ENCODE data around the gene PTPRB. TPM values are rescaled to one million over a fixed set of nuclear protein-coding genes. Genes with fewer than 3 reads are reported as not detected.

PTPRB gene
- total and polyA plus RNA-seq, 2 donors (not counting 3 experiments of a cell fraction or from before 2014, with no cell fraction given) = 64.1 to 151 TPM

- no peak overlapping the region for H2AFZ ChIP-seq (ENCODE audit: low read depth, low read length)
- ChIA-PET POLR2A (interaction anchor here (0.6 to 1.8 kb wide), 2 partner anchors 33 to 1249 kb away, joined by 4 to 7 read pairs; no protein-coding TSS in a partner anchor), CTCF (interaction anchor here (0.8 to 3.4 kb wide), 14 partner anchors 8 to 118 kb away, joined by 3 to 26 read pairs (median 4); no protein-coding TSS in a partner anchor)
- no peaks in the 10 kb centered on the region for H4K20me1 ChIP-seq (replicated peaks; ENCODE audit: control insufficient read depth, extremely low read depth, insufficient read depth, low read length)
- H3K4me1 ChIP-seq (ENCODE audit: control insufficient read depth, extremely low read depth, insufficient read depth, low read length) = peaks cover 62% of the 10 kb centered on the region
- H3K27ac ChIP-seq (ENCODE audit: insufficient read depth, low read depth, low read length) = no peak overlapping the region
- intact Hi-C loops (cut with micrococcal nuclease) = no loop called here
- FAIRE-seq (peak; percentile 35), DNase-seq (ENCODE audit: low read depth, low spot score) (peak; percentile 78)
- no TSS peak for BruUV-seq (replicated peaks)
- TF ChIP-seq POLR2A (IDR thresholded peaks at IDR 0.05; ENCODE audit: low read depth, low read length) (no peak), JUN (IDR thresholded peaks at IDR 0.05; ENCODE audit: borderline replicate concordance, insufficient read depth, insufficient read length, low read depth) (peak; percentile 48), FOS (IDR thresholded peaks at IDR 0.05; ENCODE audit: borderline replicate concordance, insufficient read depth, low read length) (peak; percentile 45), POLR2AphosphoS5 (IDR thresholded peaks at IDR 0.05; ENCODE audit: insufficient read depth, low read depth, low read length) (peak; percentile 41)
- no peaks in the 10 kb centered on the region for H3K9me1 ChIP-seq (replicated peaks; ENCODE audit: control insufficient read depth, extremely low read depth, insufficient read depth, low read length)
- peaks cover 2 to 22% of the 10 kb centered on the region in 2 experiments for H3K36me3 ChIP-seq (ENCODE audit: control insufficient read depth in 2 of 2, extremely low read depth in 1 of 2, insufficient read depth in 2 of 2, low read length in 2 of 2)
- H3K4me3 ChIP-seq (replicated peaks in 1 of 3; ENCODE audit: insufficient read depth in 1 of 3, low read depth in 1 of 3, low read length in 3 of 3) = peak overlapping the region in 1 of 3 experiments; percentile 47
- H3K4me2 ChIP-seq (ENCODE audit: insufficient read depth, low read length) = peak overlapping the region; percentile 74
- peaks cover 70% of the 10 kb centered on the region for H3K79me2 ChIP-seq (ENCODE audit: control insufficient read depth, insufficient read depth, low read length)
- H3K9me3 ChIP-seq (replicated peaks; ENCODE audit: control insufficient read depth, insufficient read depth, low read length) = no peaks in the 10 kb centered on the region
- dilution Hi-C loops (cut with MboI; ENCODE audit: extremely low pct_ligation_motif_present, low sequenced_read_pairs) = loop anchor here (25.0 kb wide), 1 partner anchor 106 kb away; no protein-coding TSS in a partner anchor
- H3K27me3 ChIP-seq (ENCODE audit: control insufficient read depth in 2 of 2, insufficient read depth in 2 of 2, low read length in 2 of 2) = no peaks in the 10 kb centered on the region
- no peak overlapping the region for H3K9ac ChIP-seq (replicated peaks; ENCODE audit: extremely low read depth, insufficient read depth, low read length)
These were observed 31.3 kb downstream of the PTPRB start for GRCh38 chr12:70605976-70606375.

GRCh38 chr12:70604662-70605061 is 32.6 kb downstream of the PTPRB start:
- CTCF ChIA-PET = interaction anchor here (2.7 to 3.4 kb wide), 2 partner anchors 115 kb away, joined by 14 to 26 read pairs; no protein-coding TSS in a partner anchor
- Histone ChIP-seq H3K36me3 (ENCODE audit: control insufficient read depth in 2 of 2, extremely low read depth in 1 of 2, insufficient read depth in 2 of 2, low read length in 2 of 2) (peaks cover 2 to 22% of the 10 kb centered on the region in 2 experiments), H3K4me1 (ENCODE audit: control insufficient read depth, extremely low read depth, insufficient read depth, low read length) (peaks cover 64% of the 10 kb centered on the region), H2AFZ (ENCODE audit: low read depth, low read length) (no peak overlapping the region), H3K4me3 (replicated peaks in 1 of 3; ENCODE audit: insufficient read depth in 1 of 3, low read depth in 1 of 3, low read length in 3 of 3) (no peak overlapping the region), H3K9me3 (replicated peaks; ENCODE audit: control insufficient read depth, insufficient read depth, low read length) (no peaks in the 10 kb centered on the region), H3K9me1 (replicated peaks; ENCODE audit: control insufficient read depth, extremely low read depth, insufficient read depth, low read length) (no peaks in the 10 kb centered on the region), H4K20me1 (replicated peaks; ENCODE audit: control insufficient read depth, extremely low read depth, insufficient read depth, low read length) (no peaks in the 10 kb centered on the region), H3K79me2 (ENCODE audit: control insufficient read depth, insufficient read depth, low read length) (peaks cover 66% of the 10 kb centered on the region), H3K9ac (replicated peaks; ENCODE audit: extremely low read depth, insufficient read depth, low read length) (no peak overlapping the region), H3K27ac (ENCODE audit: insufficient read depth, low read depth, low read length) (no peak overlapping the region), H3K4me2 (ENCODE audit: insufficient read depth, low read length) (no peak overlapping the region), H3K27me3 (ENCODE audit: control insufficient read depth in 2 of 2, insufficient read depth in 2 of 2, low read length in 2 of 2) (no peaks in the 10 kb centered on the region)
- FAIRE-seq = no peak
- intact Hi-C loops (cut with micrococcal nuclease) = no loop called here
- no TSS peak for BruUV-seq (replicated peaks)
- dilution Hi-C loops (cut with MboI; ENCODE audit: extremely low pct_ligation_motif_present, low sequenced_read_pairs) = loop anchor here (25.0 kb wide), 1 partner anchor 108 kb away; no protein-coding TSS in a partner anchor
- POLR2A ChIA-PET = no interaction called here
- DNase-seq (ENCODE audit: low read depth, low spot score) = no peak
- TF ChIP-seq POLR2A (IDR thresholded peaks at IDR 0.05; ENCODE audit: low read depth, low read length) = no peak
- no peak for TF ChIP-seq JUN (IDR thresholded peaks at IDR 0.05; ENCODE audit: borderline replicate concordance, insufficient read depth, insufficient read length, low read depth)
- no peak for TF ChIP-seq GATA2 (IDR thresholded peaks at IDR 0.05; ENCODE audit: insufficient read depth, insufficient read length, low read depth, low read length)
- TF ChIP-seq MYC (IDR thresholded peaks at IDR 0.05; ENCODE audit: low read depth, low read length) = no peak
- no peak for TF ChIP-seq POLR2AphosphoS5 (IDR thresholded peaks at IDR 0.05; ENCODE audit: insufficient read depth, low read depth, low read length)
- no peak for TF ChIP-seq CTCF (IDR thresholded peaks at IDR 0.05; ENCODE audit: extremely low read depth in 1 of 2, insufficient read depth in 1 of 2, low read depth in 1 of 2, low read length in 2 of 2)
- no peak for TF ChIP-seq EZH2 (IDR thresholded peaks at IDR 0.05; ENCODE audit: borderline replicate concordance, low read depth, low read length, severe bottlenecking)
- TF ChIP-seq MAX (IDR thresholded peaks at IDR 0.05; ENCODE audit: insufficient read depth, insufficient read length) = no peak
- no peak for TF ChIP-seq FOS (IDR thresholded peaks at IDR 0.05; ENCODE audit: borderline replicate concordance, insufficient read depth, low read length)
